Peyer's patch (tissue), 4 donors: ENCODE measurements around the gene NKD2.

Source experiments
- CTCF ChIP-seq, 6 experiments: fragments of 450-650 bp in 4 of 6; fragments of 200-600 bp in 2 of 6; sonication (generic) in 1 of 6; IDR thresholded peaks; one replicate each; pipeline ENCODE4 v1.5.1; 2017 to 2019; ENCODE audit warnings: antibody characterized with exemption in 6 of 6, mild to moderate bottlenecking in 3 of 6, moderate library complexity in 1 of 6
- POLR2A ChIP-seq, 2 donors: fragments of 450-650 bp; IDR thresholded peaks; one replicate each; pipeline ENCODE4 v1.5.1; 2017; ENCODE audit warnings: antibody characterized with exemption in 2 of 2, mild to moderate bottlenecking in 2 of 2, moderate library complexity in 2 of 2

DNA sequence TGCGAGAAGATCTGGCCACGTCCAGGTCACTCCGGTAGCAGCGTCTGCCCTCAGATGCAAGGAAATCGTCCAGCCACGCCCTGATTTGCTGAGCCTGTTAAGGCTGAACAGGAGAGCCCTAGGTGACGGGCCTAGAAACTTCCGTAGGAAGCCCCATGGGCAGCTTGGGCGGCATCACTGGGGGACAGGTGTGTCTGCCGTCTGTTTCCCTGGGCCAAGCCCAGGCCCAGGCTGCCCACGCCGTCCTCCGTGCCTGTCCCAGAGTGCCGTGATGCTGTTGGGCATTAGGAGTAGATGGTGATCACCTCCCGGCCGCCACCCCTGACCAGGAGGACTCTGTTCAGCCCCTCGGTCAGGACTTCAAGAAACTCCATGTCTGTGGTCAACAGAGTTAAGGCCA, 43.5 kb downstream of the NKD2 start:
- no peak for TF ChIP-seq CTCF (IDR thresholded peaks at IDR 0.05)
- TF ChIP-seq POLR2A (IDR thresholded peaks at IDR 0.05), result no peak
